Loucy (cell line): ENCODE measurements around the gene HEBP1.

Experiments
- CTCF ChIP-seq: fragments of 200-600 bp; sonication (generic); conservative IDR thresholded peaks from 2 replicates; pipeline ENCODE4 v1.5.1; 2014; ENCODE audit warnings: mild to moderate bottlenecking, antibody characterized with exemption, low read length
- EZH2phosphoT487 ChIP-seq: fragments of 200-600 bp; IDR thresholded peaks from 2 replicates; pipeline ENCODE4 v1.6.1; 2018; ENCODE audit warnings: antibody characterized with exemption, mild to moderate bottlenecking, moderate library complexity, borderline replicate concordance

- TF ChIP-seq CTCF (no peak), EZH2phosphoT487 (no peak)
These were observed 54.5 kb downstream of the HEBP1 start for GRCh38 chr12:12945591-12945990.
